ENCODE results near the gene DNM1. TPM values are rescaled to one million over a fixed set of nuclear protein-coding genes. Genes with fewer than 3 reads are reported as not detected.

Gene DNM1
- total RNA-seq, 1 experiment from 2014 or later, result 87.7 TPM

DNA sequence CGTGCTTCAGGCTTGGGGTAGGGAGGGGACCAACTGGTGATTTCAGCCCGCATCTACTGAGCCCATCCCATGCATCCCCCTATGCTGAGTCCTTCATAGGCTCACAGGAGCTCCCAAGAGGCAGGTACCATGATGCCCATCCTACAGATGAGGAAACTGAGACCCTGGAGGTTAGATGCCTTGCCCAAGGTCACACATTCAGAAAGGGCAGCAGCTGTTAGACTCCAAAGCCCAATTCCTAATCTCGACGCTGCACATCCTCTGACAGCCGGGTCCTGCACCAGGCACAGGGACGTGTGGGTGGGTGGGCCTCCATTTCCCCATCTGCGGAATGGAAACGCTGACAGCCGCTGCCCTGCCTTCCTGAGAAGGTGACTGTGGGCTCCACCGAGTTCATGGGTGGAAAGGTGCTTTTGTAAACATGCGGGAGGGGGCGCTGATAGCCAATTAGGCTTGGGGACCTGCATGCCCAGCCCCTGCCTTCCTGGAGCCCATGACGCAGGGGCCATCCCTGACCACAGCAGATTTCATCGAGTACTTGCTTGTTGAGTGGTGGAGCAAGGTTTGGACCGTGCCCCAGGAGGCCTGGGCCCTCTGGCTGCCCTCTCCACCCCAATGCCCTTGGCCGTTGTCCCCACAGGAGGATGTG lies 2.2 kb downstream of the DNM1 start:
- DNase-seq (ENCODE audit: low spot score), result no peak

DNA sequence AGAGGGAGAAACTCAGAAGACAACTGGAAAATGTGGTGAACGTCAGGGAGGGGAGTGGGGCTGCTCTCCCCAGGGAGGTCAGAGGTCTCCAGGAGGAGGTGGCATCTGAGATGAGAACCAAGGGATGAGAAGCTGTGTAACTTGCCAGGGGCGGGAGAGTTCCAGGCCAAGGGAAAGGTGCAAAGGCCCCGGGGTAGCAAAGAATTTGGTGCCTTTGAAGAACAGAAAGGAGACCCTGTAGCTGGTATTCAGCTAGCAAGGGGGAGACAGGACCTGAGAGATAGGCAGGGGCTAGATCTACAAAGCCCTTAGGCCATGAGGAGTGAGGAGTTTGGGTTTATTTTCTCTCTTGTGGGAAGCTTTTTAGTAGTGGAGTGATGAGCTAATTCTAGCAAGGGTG lies 3.3 kb downstream of the DNM1 start:
- no peak for DNase-seq (ENCODE audit: low spot score)

DNA sequence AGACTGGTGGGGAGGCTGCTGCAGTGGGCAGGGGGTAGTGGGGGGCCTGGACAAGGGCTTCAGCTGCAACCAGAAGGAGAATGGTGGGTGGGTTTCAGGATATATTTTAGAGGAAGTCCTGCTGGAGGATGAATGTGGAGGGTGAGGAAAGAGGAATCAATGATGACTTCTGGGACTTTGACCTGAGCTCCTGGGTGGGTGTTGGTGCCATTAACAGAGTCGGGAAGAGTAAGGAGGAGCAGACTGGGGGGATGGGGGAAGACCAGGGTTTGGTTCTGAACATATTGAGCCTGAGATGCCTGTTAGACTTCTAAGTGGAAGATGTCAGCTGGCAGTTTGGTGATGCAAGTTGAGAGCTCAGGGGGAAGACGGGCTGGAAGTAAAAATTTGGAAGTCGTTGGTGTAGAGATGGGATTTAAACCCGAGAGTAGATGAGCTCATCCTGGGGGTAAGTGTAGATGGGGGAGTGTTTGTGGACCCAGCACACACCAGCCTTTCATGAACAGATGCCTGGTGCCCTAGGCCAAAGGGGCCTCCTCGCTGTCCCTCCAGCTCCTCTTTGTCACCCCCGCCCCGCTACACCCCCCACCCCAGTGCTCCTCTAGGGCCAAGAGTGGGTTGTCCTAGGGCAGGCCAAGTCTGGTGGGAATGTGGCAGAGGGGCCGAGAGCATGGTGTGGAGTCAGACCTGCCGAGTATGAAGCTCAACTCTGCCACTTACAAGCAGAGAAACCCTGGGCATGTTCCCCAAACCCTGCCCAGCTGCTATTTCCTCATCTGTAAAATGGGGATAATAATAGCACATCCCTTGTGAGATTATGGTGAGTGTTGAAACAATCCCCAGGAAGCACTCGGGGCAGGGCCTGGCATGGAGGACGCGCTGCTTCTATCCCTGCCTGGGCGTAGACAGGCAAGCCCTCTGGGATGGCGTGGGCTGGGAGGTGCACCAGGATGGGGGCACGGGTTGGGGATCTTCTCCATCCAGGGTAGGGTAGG lies 4.0 kb downstream of the DNM1 start:
- DNase-seq (ENCODE audit: low spot score), result no peak

DNA sequence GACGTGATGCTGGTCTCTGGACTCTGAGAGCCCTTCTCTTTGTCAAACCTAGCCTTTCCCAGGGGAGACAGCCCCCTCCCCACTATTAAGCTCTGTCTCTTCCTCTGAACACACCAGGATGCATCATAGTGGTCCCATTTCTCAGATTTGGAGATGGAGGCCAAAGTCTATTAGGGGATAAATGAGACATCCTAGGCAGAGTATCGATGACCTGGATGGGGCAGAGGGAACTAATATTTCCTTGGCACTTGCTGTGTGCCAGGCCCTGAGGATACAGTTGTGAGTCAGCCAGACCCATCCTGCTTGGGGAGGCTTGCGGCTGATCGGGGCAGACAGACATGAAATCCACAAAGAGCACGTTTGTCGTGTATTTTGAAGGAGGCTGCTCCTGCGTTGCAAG lies 5.2 kb downstream of the DNM1 start:
- DNase-seq (ENCODE audit: low spot score), result no peak

DNA sequence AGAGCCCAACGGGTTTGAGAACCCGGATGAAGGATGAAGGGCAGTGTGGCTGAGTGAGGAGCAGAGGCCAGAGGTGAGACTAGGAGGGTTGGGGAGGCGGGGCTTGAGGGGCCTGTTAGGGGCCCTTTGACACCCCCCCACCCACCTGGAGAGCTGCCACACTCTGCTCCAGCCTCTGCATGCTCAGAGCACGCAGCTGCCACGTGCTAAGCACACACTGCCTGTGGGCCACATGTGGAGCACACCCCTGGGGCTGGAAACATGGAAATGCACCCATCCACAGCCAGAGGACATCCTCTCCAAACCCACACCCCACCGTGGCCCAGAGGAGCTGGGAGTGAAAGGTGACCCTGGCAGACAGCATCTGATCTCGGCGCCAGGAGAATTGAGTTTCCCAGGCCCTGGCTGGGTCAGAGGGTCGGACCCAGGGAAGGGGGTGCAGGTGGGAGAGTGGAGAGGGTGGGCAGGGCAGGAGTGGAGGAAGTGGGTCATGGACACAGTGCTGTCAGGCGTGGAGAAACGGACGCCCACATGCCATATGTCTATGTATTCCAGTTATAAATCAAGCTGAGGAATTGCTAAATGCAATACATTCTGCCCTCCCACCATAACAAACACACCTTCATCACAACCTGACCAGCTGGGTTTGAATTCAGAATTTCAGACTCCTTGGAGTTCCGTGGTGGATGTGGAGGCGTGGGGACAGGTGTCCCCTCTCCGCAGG lies 5.9 kb downstream of the DNM1 start:
- no peak for DNase-seq (ENCODE audit: low spot score)

DNA sequence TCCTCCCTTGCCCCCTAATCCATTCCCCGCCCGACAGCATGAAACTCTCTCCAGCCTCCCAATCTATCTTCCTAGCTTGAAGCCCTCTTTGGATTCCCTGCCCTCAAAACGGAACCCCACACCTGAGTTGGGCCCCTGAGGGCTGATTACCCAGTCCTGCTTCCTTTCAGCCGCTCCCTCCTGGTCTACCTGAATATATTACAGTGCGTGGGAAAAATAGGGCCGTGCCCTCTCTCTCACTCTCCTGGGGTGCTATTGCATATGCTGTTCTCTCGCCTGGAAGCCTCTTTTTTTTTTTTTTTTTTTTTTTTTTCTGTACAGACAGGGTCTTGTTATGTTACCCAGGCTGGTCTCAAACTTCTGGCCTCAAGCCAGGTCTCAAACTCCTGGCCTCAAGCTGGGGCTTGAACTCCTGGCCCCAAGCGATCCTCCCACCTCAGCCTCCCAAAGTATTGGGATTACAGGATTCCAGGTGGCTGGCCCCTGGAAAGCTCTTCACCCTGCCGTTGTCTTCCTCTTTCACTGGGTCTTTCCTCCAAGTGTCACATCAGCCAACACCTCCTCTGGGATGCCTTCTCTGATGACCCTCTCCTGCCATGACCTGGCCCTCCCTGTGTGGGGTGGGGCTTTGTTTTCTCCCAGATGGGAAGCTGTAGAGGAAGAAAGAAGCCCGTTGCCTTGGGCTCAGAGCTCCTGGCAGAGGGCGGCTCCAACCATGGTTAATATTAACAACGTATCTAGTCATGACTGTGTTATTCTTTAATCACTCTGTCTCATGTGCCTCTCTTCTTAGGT lies 8.2 kb downstream of the DNM1 start:
- peak; percentile 69 for DNase-seq (ENCODE audit: low spot score)

DNA sequence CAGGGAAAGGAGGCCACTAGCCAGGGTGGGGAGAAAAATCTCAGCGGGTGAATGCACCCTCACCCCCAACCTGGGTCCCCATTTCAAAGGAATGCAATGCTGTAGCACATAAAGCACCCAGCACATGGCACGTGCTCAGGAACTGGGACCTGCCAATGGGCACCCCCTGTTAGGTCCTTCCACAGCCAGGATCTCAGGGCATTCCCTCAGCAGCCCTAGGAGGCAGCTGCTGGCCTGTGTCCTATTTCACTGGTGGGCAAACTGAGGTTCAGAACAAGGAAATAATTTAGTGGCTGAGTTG lies 8.8 kb downstream of the DNM1 start:
- DNase-seq (ENCODE audit: low spot score), result no peak

DNA sequence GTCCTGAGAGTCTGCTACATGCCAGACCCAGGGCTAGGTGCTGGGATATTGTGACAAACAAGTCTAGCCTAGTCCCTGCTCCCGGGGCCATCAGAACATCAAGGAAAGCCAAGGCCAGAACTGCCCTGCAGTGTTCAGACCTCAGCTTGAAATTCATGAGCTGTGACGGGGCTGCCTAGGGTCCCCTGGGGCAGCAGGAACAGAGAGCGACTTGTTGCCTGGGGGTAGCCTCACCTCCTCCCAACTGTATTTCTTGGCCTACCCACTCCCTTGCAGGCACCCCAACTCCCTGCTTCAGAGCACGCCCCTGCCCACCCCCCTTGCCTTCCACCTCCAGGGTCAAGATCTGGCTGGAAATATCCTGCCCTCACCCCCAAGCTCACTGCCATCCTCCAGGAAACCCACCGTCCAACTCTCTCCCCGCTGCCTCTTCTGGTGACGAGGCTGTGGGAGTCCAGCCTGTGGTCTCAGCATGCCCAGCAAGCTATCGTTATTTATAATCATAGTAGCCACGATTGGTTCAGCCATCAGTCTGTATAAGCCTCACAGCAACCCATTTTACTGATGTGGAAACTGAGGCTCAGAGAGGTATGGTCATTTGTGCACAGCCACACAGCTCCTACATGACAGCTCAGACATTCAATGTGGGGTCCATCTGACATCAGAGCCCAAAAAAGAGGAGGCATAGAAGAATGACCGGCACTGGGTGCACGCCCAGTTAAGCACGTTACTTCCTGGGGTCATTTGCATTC lies 10.7 kb downstream of the DNM1 start:
- no peak for DNase-seq (ENCODE audit: low spot score)

DNA sequence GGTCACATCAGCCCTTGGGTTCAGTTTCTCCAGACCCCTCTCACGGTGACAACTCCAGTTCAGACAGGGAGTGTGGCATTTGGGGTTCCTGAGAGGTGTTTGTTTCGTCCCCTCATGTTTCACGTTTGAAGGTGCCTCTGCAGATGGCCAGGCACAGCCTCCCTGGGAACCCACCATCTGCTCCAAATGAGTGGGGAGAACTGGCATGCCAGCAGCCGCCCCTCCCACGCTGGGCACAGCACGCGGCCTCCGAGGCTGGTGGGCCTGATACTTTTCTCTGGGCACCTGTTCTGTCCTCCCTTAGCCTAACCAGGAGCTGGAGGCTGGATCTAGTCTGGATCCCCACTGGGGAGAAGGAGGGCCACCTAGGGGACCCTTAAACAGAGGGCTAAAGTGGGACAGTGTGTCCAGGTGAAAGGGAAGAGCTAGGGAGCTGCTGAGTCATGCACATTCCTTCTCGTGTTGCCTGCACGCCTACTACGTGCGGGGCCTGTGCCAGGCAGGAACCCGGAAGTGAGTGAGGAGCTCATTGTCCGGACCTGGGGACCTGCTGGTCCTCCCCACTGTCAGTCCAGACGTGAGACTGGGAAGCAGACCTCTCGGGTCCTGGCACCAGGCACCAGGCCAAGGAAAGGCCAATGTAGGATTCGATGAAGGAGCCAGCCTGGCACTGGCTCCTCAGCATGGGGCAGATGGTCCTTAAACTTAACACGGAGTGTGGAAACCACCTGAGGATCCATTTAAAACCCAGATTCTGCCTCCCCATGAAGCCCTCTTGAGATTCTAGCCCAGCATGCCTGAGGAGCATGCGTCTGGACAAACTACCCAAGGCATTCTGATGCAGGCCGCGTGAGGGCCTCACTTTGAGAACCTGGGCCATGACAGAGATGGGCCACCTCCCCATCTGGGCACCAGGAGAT lies 11.7 kb downstream of the DNM1 start:
- peak; percentile 47 for DNase-seq (ENCODE audit: low spot score)

DNA sequence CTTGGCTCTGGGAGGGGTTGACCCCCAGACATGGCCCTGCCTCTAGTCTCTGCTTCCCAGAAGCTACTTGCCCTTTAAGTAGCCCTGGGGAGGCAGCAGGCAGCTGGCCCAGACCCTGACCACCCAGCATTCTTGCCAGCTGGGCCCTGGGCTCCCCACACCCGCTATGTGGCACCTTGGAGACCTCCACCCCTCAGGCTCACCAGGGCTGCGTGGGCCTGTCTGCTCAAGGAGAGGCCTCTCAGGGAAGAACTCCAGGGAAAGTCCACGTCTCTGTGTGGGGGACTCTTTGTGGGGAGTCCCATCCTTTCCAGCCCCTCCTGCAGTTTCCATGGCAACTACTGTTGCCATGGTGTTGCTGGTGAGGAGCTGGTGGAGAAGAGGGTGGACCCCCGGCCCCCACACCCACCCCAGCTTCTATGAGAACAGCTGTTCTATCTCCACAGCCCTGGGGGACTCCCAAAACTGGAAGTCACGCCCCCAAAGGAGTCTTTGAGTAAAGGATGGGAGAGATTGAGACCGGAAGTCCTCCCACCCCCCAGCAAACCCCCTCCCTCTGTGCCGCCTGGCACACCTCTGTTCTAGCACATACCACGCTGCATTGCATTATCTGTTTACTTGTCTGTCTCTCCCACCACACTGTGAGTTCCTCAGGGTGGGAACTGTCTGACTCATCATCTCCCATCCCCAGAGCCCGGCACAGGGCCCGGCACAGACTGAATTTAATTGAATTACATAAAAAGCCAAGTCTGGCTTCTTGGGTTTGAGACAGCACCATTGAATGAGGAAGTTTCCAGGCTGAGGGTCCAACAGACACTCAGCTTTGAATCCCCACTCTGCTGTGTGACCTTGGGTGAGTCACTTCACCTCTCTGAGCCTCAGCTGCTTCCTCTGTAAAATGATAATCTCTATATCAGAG lies 12.6 kb downstream of the DNM1 start:
- DNase-seq (ENCODE audit: low spot score), result no peak

DNA sequence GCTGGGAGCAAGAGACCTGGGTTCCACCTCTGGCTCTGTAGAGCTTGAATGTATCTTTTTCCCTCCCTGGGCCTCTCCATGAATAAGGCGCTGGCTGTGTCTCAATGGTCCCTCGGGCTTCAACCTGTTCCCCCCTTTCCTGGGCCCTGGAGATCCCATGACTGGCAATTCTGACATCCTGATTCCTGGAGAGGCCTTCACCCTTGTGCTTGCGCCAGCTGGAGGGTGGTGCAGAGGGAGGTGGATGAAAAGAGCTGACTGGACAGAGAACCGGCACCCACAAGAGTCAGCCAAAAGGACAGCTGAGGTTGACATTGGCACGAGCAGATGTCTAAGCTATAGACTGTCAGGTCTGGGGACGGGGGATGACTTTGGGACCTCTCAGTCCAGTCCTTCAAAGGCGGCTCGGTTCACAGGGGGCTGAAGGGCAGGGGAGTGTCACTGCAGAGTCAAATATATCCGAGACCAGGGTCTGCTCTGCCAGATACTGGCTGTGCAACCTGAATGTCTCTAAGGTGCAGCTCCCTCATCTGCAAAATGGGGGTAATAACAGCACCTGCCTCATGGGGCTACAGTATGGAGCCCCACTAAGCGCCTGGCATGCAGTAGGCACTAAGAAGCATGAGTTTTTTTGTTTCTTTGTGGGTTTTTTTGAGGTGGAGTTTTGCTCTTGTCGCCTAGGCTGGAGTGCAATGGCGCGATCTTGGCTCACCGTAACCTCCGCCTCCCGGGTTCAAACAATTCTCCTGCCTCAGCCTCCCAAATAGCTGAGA lies 13.8 kb downstream of the DNM1 start:
- DNase-seq (ENCODE audit: low spot score), result no peak

DNA sequence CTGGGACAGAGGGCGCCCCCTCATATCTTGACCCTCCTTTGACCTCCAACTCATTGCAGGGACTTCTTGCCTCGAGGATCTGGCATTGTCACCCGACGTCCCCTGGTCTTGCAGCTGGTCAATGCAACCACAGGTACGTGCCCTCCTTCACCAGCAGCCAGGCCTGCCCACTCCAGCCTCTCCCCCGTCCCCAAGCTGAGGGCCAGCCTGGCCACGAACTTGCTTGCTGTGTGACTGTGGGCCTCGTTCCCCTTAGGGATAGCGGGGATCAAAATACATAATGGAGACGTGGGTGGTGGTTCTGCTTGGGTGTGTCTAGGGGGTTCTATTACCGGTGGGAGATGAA lies 15.0 kb downstream of the DNM1 start:
- no peak for DNase-seq (ENCODE audit: low spot score)

DNA sequence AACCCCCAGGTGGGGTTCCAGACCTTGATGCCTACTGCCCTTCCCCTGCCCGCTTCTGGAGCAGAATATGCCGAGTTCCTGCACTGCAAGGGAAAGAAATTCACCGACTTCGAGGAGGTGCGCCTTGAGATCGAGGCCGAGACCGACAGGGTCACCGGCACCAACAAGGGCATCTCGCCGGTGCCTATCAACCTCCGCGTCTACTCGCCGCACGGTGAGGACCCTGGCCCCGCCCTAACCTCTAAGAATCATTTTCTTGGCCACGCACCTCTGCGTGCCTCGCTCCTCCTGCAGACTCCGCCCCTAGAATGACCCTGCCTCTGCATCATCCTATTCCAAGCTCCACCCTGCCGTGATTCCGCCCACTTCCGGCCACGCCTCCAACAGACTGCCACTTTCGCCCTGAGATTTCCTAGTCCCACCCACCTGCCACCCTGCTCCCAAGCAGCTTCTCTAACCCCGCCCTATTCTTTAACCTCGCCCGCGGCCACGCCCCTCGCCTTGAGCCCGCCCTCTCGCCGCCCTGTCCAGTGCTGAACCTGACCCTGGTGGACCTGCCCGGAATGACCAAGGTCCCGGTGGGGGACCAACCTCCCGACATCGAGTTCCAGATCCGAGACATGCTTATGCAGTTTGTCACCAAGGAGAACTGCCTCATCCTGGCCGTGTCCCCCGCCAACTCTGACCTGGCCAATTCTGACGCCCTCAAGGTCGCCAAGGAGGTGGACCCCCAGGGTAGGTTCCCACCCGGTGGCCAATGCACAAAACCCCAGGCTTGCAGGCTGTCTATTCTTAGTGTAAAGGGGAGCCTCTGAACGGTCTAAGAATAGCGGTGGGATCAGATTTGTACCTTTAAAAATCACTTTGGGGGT lies 15.6 kb downstream of the DNM1 start:
- DNase-seq (ENCODE audit: low spot score), result peak; percentile 99

DNA sequence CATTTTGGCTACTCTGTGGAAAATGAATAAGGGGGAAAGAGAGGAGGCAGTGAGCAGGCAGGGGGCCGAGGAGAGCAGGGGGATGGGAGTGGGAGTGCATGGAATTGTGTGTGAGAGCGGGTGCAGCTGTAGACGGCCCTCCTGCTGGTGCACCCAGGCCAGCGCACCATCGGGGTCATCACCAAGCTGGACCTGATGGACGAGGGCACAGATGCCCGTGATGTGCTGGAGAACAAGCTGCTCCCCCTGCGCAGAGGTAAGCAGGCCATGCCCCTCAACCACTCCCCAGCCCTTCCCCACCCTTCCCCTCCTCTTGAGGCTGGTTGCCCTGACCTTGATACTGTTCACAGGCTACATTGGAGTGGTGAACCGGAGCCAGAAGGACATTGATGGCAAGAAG lies 16.7 kb downstream of the DNM1 start:
- DNase-seq (ENCODE audit: low spot score), result no peak

DNA sequence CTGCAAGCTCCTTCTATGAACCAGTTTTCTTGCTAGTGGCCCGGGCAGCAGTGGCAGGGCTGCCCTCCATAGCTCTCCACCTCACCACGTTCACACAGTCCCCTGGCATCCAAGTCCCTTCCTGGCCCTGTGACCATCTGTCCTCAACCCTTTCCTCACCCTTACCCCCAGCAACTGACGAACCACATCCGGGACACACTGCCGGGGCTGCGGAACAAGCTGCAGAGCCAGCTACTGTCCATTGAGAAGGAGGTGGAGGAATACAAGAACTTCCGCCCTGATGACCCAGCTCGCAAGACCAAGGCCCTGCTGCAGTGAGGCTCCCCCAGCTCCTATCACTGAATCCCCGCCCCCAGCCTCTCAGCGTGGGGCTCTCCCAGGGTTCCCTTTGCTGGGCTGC lies 18.8 kb downstream of the DNM1 start:
- no peak for DNase-seq (ENCODE audit: low spot score)

DNA sequence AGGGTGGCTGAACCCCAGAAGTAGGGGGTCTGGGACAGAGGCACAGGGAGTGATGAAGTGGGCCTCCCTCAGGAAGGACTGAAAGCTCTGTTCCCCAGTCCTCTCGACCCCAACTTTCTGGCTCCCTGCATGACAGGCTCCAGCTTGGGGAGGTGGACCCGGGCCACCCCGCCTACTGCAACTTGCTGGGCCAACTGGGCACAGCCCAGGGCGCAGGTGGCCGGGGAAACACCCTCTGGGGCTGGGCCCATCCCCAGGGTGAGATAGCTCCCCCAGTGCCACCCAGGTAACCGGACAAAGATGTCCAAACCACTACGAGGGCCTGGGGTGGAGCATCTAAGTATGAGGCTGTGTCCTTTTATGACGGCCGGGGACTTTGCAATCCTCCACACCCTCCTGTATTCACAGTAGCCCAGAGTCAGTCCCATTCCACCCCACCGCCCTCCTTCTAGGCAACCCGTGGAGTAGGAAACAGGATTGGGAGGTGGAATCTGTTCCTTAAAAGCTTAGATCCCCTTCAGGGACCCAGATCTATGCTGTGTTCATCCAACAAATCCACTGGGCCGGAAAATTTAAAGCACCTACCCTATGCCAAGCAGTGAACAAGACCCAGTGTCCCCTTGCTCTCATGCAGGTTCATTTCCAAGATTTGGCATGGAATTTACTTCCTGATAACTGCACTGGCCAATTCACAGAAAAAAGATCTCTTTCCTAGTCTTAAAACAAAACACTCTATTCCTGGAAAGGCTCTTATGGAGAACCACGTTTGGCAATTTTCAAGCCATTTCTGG lies 19.9 kb downstream of the DNM1 start:
- no peak for DNase-seq (ENCODE audit: low spot score)
